ENCODE measurements around the gene TNNC1. TPM values are rescaled to one million over a fixed set of nuclear protein-coding genes. Genes with fewer than 3 reads are reported as not detected.

The TNNC1 gene
- total and polyA plus RNA-seq, 8 donors, result 16.7 to 117 (median 33.9) TPM

GRCh38 chr3:52437326-52438103, 16.3 kb downstream of the TNNC1 start:
- ATAC-seq (peak; percentile 14), DNase-seq (peak in 2 of 4 donors; percentile 30 to 64)
- Histone ChIP-seq H3K4me3 (no peak overlapping the region), H3K4me1 (peaks cover 0 to 32% of the 10 kb centered on the region in 2 donors), H3K27me3 (no peaks in the 10 kb centered on the region), H3K36me3 (no peaks in the 10 kb centered on the region), H3K27ac (peak overlapping the region in 1 of 2 donors; percentile 13), H3K9me3 (no peaks in the 10 kb centered on the region)
- TF ChIP-seq, protein P1, sequence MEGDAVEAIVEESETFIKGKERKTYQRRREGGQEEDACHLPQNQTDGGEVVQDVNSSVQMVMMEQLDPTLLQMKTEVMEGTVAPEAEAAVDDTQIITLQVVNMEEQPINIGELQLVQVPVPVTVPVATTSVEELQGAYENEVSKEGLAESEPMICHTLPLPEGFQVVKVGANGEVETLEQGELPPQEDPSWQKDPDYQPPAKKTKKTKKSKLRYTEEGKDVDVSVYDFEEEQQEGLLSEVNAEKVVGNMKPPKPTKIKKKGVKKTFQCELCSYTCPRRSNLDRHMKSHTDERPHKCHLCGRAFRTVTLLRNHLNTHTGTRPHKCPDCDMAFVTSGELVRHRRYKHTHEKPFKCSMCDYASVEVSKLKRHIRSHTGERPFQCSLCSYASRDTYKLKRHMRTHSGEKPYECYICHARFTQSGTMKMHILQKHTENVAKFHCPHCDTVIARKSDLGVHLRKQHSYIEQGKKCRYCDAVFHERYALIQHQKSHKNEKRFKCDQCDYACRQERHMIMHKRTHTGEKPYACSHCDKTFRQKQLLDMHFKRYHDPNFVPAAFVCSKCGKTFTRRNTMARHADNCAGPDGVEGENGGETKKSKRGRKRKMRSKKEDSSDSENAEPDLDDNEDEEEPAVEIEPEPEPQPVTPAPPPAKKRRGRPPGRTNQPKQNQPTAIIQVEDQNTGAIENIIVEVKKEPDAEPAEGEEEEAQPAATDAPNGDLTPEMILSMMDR (IDR thresholded peaks at IDR 0.05), result no peak
- intact Hi-C loops (cut with DNase I), result no loop called here

DNA sequence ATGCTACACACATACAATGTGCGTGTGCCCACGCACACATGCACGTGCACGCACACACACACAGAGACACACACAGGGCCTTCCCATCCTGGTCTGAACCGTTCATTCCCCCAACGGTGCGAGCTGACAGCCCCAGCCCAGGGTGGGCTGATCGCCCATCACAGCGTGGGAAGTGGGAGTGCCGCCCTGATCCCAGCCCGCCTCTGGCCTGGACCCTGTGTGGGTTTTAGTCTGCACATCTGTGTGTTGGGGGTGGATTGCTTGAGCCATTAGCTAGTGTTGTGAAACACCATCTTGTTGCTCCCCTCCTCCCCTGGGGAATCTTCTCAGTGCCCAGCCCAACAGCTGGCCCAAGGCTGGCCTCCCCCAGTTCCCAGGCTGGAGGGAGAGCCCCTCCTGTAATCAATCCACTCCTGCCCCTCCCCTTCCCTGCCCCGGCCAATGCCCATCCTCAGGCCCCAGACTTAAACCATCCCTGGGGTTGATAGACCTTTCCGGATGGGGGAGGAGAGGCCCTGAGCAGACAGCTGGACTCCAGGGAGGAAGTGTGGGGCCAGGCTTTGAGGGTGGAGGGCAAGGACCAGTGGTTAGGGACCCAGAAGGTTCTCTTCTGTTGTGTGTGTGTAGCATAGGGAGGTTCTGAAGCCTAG, 17.2 kb downstream of the TNNC1 start:
- no peak overlapping the region for H3K27ac ChIP-seq
- TF ChIP-seq, protein P1 (IDR thresholded peaks at IDR 0.05), result no peak
- H3K4me1 ChIP-seq, result peaks cover 0 to 41% of the 10 kb centered on the region in 2 donors
- ATAC-seq, result peak; percentile 21
- intact Hi-C loops (cut with DNase I), result no loop called here
- no peak overlapping the region for H3K4me3 ChIP-seq
- no peaks in the 10 kb centered on the region for H3K9me3 ChIP-seq
- no peaks in the 10 kb centered on the region for H3K27me3 ChIP-seq
- no peaks in the 10 kb centered on the region for H3K36me3 ChIP-seq
- DNase-seq, result peak in 1 of 4 donors; percentile 80

- intact Hi-C loops (cut with DNase I), result no loop called here
- no peaks in the 10 kb centered on the region for H3K9me3 ChIP-seq
- H3K36me3 ChIP-seq, result no peaks in the 10 kb centered on the region
- H3K4me1 ChIP-seq, result peaks cover 0 to 41% of the 10 kb centered on the region in 2 donors
- peak in 1 of 4 donors; percentile 53 for DNase-seq
- no peak overlapping the region for H3K27ac ChIP-seq
- ATAC-seq, result no peak
- no peak overlapping the region for H3K4me3 ChIP-seq
- TF ChIP-seq, protein P1 (IDR thresholded peaks at IDR 0.05), result no peak
- no peaks in the 10 kb centered on the region for H3K27me3 ChIP-seq
These were observed 18.4 kb downstream of the TNNC1 start for GRCh38 chr3:52435246-52436101.

- peaks cover 0 to 41% of the 10 kb centered on the region in 2 donors for H3K4me1 ChIP-seq
- H3K36me3 ChIP-seq, result no peaks in the 10 kb centered on the region
- ATAC-seq (no peak), DNase-seq (no peak)
- no peaks in the 10 kb centered on the region for H3K9me3 ChIP-seq
- no peak overlapping the region for H3K4me3 ChIP-seq
- H3K27me3 ChIP-seq, result no peaks in the 10 kb centered on the region
- TF ChIP-seq, protein P1 (IDR thresholded peaks at IDR 0.05), result no peak
- intact Hi-C loops (cut with DNase I), result no loop called here
- H3K27ac ChIP-seq, result peak overlapping the region; percentile 5 to 26
These were observed 19.2 kb downstream of the TNNC1 start for GRCh38 chr3:52434491-52435115.

Data from left lung (tissue), 10 donors.